Measurements from ENCODE around the gene TOP2B. TPM values are rescaled to one million over a fixed set of nuclear protein-coding genes. Genes with fewer than 3 reads are reported as not detected.

TOP2B gene, protein sequence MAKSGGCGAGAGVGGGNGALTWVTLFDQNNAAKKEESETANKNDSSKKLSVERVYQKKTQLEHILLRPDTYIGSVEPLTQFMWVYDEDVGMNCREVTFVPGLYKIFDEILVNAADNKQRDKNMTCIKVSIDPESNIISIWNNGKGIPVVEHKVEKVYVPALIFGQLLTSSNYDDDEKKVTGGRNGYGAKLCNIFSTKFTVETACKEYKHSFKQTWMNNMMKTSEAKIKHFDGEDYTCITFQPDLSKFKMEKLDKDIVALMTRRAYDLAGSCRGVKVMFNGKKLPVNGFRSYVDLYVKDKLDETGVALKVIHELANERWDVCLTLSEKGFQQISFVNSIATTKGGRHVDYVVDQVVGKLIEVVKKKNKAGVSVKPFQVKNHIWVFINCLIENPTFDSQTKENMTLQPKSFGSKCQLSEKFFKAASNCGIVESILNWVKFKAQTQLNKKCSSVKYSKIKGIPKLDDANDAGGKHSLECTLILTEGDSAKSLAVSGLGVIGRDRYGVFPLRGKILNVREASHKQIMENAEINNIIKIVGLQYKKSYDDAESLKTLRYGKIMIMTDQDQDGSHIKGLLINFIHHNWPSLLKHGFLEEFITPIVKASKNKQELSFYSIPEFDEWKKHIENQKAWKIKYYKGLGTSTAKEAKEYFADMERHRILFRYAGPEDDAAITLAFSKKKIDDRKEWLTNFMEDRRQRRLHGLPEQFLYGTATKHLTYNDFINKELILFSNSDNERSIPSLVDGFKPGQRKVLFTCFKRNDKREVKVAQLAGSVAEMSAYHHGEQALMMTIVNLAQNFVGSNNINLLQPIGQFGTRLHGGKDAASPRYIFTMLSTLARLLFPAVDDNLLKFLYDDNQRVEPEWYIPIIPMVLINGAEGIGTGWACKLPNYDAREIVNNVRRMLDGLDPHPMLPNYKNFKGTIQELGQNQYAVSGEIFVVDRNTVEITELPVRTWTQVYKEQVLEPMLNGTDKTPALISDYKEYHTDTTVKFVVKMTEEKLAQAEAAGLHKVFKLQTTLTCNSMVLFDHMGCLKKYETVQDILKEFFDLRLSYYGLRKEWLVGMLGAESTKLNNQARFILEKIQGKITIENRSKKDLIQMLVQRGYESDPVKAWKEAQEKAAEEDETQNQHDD (N-terminal part only)
- 49.5 TPM for total RNA-seq

DNA sequence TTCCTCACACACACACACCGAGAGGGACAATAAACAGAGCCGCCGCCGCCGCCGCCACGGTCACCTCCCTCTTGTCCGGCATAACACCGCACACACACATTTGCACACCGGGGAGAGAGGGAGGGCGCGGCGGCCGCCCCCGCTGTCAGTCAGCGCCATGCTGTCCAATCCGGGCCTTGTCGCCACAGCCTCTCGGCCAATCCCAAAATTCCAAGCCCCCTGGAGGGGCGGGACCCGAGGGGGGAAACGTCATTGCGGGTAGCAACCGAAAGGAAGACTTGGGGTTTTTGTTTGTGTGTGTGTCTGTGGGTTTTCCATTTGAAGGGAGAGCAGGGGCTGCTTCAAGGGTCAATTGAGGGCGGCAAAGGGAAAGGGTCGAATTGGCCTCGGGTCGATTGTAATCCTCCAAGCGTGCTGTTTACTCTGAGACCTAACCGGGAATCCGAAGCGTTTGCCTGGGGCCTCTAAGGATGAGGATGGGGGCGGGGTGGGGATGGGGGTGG, at the start of gene TOP2B:
TSS of gene TOP2B (minus strand) at position 96 of the 503 bp plus-strand sequence. CDS start 610 bp downstream, outside the sequence.
- DNase-seq (ENCODE audit: low read depth in 2 of 3, low spot score in 2 of 3) = peak; percentile 80 to 98 (median 97)

DNA sequence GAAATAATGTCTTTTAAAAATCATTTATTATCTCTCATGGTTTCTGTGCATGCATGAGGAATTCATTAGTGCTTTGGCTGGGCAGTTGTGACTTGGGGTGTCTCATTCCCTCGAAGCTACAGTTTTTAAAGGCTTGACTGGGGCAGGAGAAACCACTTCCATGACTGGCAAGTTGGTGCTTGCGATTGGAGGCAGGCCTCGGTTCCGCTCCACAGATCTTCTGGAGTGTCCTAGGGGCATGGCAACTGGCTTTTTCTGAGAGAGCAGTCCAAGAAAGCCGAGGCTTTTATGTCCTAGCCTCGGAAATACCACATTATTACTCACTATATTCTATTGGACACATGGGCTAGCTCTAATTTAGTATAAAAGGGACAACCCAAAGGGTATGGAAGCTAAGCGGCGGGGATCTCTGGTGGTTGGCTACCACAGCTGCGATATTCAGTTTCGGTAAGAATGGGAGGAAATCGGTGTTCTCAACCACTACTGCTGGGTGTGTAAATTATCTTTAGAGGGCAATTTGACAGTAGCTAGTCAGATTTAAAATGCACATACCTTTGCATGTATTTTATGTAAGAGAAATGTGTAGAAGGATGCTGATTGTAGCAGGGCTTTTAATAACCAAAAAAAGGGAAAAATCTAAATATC, 48.8 kb upstream of the TOP2B start:
- no peak for DNase-seq (ENCODE audit: low read depth in 2 of 3, low spot score in 2 of 3)

DNA sequence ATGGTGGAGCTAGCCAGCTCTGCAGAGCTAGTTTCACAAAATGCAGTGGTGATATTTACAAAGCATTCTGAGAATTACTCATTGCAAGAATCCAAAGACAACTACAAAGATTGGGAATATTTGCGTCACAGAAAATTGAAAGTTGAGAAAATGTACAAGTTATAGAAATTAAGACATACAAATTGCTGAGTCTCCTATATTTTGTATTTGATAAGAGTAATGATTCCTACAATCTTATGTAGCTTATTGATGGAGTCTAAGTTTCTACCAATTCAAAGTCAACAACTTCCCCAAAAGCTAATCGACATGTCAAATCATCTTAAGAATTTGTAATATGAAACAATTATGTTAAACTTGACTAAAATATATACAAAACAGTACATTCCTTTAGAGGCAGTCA, 46.4 kb upstream of the TOP2B start:
- no peak for DNase-seq (ENCODE audit: low read depth in 2 of 3, low spot score in 2 of 3)

DNA sequence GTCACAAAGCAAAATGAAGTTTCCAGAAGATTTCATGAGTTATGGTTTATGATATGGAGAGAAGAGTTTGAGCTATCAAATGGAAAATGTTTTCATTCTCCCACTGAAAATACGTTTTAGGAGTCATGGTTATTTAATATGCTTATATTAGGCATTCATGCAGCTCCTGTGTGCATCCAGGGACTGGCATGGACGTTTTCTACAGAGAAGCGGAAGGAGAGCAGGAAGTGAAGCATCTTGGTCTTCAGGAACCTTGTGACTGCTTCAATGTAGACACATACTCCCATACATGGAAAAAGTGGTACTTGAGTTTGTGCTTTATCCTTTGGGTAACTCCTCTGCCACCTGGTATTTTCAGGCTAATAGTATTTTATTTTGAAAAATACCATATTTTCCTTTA, 43.3 kb upstream of the TOP2B start:
- no peak for DNase-seq (ENCODE audit: low read depth in 2 of 3, low spot score in 2 of 3)

DNA sequence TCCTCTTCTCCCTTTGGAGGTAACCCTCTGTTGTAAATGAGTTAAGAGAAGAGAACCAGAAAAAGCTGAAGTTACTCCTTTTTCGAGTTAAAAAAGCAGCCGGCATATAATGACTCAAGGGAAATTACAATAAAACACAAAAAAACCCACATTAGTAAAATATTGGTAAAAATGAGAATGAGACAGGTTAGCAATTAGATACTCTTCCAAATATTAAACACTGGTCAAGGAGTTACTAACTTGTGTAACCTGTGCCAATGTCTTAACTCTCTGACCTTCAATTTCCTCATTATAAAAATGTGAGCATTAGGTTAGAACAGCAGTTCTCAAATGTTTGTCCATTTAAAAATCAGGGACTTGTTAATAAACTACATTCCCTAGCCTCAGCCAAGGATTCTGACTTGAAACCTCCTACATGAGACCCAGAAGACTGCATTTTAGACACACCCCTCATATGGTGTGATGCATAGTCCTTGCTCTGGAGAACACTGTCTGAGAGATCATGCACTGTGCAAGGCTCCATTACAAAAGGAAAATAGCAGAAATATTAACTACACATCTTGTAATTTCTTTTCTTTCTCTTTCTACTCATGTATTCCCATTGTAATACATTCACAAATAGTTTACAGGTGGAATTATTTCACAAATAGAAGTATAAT, 42.7 kb upstream of the TOP2B start:
- no peak for DNase-seq (ENCODE audit: low read depth in 2 of 3, low spot score in 2 of 3)

DNA sequence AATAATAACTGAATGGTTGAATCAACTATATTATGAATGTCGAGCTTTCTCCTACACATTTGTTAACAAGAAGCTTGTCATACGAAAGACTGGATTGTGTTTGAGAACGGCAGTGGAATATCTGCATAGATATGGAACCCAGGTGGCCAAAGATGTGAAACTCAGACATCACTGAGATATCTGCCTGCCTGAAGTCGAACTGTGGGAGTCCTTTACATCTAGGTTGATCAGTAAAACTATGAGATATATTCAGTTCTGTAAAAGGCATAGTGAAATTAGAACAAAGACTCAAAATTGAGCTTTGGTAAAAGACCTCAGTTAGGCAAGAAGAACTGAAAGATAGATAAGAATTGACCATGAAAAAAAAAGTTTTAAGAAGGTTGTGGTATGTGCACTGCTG, 41.5 kb upstream of the TOP2B start:
- no peak for DNase-seq (ENCODE audit: low read depth in 2 of 3, low spot score in 2 of 3)

DNA sequence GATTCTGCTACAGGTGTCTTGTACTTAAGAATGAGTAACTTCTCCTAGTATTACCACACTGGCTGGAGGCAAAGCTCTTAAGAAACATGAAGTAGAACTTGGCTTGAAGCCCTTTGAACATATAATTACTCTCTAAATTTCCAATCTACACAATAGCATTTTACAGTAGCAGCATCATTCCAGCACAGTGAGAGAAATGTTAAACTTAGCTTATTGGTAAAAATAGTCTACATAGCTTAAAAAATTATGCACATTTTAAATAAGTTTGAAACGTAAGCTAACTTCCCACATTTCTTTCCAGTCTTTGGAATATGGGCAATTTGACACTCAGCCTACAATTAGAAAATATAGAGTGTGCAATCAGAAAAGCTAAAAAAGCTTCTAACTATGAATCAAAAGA, 32.8 kb upstream of the TOP2B start:
- no peak for DNase-seq (ENCODE audit: low read depth in 2 of 3, low spot score in 2 of 3)

DNA sequence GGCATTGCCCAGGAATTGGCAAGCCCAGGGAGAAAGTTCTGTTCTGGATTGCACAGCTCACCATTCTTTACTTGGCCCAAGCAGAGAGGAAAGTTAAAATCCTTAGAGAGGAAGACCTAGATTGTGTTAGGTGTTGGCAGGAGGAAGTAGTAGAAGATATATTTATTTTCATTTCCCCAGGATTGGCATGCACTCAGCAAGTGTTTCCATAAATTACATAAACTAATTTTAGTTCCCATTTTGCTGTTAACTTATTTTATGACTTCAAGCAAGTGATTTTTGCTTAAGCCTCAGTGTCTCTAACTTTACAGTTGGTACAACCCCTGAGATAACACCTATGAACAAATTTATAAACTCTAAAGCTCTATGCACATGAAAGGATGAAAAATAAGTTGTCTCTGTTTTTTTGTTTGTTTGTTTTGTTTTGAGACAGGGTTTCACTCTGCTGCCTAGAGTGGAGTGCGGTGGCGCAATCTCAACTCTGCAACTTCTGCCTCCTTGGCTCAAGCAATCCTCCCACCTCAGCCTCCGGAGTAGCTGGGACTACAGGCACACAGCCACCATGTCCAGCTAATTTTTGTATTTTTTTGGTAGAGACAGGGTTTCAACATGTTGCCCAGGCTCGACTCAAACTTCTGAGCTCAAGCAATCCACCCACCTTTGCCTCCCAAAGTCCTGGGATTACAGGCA, 31.2 kb upstream of the TOP2B start:
- DNase-seq (ENCODE audit: low read depth in 2 of 3, low spot score in 2 of 3) = peak in 1 of 3 donors; percentile 6

DNA sequence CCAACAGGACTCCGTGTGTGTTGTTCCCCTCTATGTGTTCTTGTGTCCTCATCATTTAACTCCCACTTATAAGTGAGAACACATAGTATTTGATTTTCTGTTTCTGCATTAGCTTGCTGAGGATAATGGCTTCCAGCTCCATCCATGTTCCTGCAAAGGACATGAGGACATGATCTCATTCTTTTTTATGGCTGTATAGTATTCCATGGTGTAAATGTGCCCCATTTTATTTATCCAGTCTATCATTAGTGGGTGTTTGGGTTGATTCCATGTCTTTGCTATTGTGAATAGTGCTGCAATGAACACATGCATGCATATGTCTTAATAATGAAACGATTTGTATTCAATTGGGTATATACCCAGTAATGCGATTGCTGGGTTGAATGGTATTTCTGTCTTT, 28.5 kb upstream of the TOP2B start:
- no peak for DNase-seq (ENCODE audit: low read depth in 2 of 3, low spot score in 2 of 3)

DNA sequence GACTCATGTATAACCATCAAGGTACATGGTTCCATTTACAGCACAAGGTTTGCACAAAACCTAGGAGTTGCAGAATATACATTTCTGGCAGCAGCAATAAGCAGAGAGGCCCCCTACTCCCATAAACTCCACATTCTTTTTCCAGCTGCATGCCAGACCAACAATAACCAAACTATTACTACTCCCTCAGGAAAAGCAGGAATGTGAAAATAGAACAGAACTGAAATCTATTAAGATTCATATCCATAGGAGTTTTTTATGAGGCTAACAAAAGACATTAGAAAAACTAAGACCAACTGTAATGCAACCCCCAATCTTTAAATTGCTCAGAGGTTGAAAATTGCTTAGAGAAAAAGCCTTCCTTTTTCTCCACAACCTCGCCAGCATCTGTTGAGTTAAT, 27.6 kb upstream of the TOP2B start:
- DNase-seq (ENCODE audit: low read depth in 2 of 3, low spot score in 2 of 3) = no peak

DNA sequence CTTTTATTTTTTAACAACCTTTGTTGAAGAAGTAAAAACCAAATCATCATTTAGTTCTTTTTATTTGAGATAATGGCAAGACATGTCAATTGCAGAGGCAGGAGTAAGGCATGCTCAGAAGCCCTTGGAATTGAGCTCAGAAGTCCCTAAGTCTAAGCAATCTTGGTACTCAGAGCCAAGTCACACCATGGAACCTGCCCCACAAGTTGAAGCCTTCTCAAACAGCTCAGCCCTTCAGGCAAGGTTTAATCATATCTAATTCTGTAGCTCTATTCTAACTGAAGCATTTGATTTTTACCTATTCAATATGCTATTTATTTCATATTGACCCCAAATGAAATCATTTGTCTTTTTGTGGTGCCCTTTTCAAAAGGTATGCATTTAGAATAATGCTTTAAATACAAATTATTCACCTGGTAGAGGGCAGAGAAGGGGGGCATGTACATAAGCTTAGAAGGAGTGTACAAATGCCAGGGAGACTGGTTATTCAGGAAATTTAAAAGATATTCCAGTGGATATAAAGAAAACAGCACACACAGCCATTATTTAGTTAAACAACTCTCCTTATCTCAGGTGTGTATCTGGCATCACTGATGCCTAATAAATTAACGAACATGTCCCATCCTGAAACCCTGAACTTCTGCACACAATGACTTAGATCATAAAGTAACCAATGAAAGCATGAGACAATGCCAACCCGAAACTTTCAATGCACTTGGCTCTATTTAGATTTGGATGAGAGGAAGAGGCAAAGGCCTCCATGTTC, 26.2 kb upstream of the TOP2B start:
- DNase-seq (ENCODE audit: low read depth in 2 of 3, low spot score in 2 of 3) = no peak

DNA sequence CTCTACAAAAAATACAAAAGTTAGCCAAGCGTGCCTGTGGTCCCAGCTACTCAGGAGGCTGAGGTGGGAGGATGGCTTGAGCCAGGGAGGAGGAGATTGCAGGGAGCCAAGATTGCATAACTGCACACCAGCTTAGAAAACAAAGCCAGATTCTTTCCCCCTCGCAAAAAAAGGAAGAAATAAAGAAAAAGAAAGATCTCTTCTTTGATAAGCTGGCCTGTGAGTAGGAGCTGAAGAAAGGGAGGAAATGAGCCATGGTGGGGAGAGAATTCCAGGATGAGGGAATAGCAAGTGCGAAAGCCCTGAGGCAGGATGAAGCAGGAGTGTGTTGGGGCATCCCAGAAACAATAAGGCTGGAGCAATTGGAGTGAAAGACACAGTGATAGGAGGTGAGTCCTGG, 24.5 kb upstream of the TOP2B start:
- DNase-seq (ENCODE audit: low read depth in 2 of 3, low spot score in 2 of 3) = no peak

DNA sequence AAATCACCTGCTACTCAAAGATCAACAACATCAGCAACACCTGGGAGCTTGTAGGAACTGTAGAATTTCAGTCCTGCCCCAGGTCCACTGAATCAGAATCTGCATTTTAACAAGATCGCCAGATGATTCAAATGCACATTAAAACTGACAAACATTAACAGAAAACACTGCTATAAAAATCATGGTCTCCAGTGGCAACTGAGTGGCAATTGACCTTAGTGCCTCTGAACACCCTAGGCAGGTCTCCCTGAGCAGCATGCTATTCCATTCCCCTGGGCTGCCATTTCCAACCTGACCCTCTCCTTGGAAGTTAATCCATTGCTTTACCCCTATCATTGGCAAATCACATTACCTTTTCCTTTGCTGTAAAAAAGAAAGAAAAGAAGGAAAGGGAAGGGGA, 23.0 kb upstream of the TOP2B start:
- no peak for DNase-seq (ENCODE audit: low read depth in 2 of 3, low spot score in 2 of 3)

DNA sequence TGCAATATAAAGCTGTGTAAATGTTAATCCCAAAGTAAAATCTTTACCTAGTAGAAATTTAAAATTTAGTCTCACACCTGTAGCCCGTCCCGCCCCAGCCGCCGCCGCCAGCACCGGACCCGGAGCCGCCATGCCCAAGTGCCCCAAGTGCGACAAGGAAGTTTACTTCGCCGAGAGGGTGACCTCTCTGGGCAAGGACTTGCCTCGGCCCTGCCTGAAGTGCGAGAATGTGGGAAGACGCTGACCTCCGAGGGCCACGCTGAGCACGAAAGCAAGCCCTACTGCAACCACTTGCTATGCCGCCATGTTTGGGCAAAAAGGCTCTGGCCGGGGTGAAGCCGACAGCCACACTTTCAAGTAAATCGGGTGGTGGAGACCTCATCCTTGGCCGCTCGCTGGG, 22.1 kb upstream of the TOP2B start:
- DNase-seq (ENCODE audit: low read depth in 2 of 3, low spot score in 2 of 3) = no peak

DNA sequence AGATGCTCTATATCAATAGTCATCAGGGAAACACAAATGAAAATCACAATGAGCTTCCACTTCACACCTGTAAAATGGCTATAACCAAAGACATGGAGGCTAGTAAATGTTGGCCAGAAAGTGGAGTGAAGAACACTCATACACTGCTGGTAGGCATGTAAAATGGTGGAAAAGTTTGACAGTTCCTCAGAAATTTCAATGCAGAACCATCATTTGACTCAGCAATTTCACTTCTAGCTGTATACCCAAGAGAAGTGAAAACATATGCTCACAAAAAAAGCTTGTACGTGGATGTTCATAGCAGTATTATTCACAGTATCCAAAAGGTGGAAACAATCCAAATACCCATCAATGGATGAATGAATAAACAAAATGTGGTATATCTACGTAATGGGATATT, 19.2 kb upstream of the TOP2B start:
- DNase-seq (ENCODE audit: low read depth in 2 of 3, low spot score in 2 of 3) = no peak

DNA sequence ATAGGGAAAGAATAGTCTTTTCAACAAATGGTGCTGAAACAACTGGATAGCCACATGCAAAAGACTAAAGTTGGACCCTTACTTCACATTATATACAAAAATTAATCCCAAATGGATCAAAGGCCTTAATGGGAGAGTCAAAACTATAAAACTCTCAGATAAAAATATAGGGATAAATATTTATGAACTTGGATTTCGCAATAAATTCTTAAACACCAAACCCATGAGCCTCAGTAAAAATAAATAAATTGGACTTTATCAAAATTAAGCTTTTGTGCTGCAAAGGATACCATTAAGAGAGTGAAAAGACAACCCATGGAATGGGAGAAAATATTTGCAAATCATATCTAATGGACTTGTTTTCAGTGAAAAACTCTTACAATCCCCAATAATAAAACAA, 18.7 kb upstream of the TOP2B start:
- DNase-seq (ENCODE audit: low read depth in 2 of 3, low spot score in 2 of 3) = no peak

DNA sequence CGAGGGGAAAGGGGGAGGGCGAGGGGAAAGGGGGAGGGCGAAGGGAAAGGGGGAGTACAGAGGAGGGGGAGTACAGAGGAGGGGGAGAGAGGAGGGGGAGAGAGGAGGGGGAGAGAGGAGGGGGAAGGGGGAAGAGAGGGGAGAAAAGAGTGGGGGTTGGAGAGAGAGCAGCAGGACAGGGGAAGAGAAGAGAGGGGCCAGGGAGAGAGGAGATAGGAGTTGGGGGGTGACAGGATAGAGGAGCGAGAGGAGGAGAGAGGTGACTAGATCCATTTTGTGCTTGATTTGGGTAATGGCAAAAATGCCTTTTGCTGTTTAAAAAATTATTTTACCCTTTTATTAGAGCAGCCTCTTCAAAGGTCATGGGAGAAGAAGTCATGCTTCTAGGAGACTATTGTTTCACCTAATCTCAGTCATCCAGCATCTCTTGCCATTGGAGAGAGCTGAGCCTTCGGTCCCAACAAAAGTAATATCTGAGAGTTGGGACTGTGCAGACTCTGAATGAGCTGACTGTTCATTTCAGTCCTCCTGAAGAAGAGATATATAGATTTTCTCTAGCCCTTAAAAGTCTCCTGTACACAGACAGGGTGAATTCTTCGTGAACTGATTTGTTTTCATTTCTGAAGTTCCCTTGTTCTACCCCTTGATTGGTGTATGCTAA, 15.1 kb upstream of the TOP2B start:
- no peak for DNase-seq (ENCODE audit: low read depth in 2 of 3, low spot score in 2 of 3)

DNA sequence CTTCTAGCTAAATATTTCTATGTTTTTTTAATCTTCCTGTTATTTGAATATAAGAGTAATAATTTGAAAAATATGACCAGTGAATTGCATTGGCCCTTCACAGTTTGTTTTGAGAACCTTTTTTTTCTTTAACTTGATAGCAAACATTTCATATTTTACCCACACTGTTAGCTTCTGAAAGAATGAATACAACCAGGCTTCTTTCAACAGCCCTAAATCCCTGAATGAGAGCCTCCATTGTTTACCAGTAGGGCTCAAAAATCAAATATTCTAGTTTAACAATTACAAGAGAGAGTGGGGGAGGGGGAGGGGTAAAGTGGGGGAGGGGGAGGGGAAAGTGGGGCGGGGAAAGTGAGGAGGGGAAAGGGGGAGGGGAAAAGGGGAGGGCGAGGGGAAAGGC, 14.5 kb upstream of the TOP2B start:
- DNase-seq (ENCODE audit: low read depth in 2 of 3, low spot score in 2 of 3) = no peak
